Jurkat, Clone E6-1 (cell line): ENCODE results near the gene NRF1. TPM values are rescaled to one million over a fixed set of nuclear protein-coding genes. Genes with fewer than 3 reads are reported as not detected.
"Not testable (repeated sequence)": the region's sequence is repeated elsewhere in the genome, so short reads cannot be mapped to it uniquely, and the experiment has no call there.

Source experiments
- DNase-seq: peaks from one replicate; pipeline ENCODE4 v3.0.0-alpha.2; 2011; ENCODE audit warnings: low read depth, low spot score
- H3K4me3 ChIP-seq: 2 replicates; pipeline ENCODE4 v1.5.1; 2011; ENCODE audit warnings: mild to moderate bottlenecking, low read length, control low read depth, moderate library complexity
- polyA plus RNA-seq: library from polyadenylated mRNA; unstranded; fragments of >200 nt; gene quantifications from one replicate; pipeline ENCODE4 v1.2.1, GENCODE V29; 2012; ENCODE audit warnings: missing spikeins; ENCODE audit not compliant: insufficient read length, insufficient read depth

The NRF1 gene
- polyA plus RNA-seq = 18.4 TPM

DNA sequence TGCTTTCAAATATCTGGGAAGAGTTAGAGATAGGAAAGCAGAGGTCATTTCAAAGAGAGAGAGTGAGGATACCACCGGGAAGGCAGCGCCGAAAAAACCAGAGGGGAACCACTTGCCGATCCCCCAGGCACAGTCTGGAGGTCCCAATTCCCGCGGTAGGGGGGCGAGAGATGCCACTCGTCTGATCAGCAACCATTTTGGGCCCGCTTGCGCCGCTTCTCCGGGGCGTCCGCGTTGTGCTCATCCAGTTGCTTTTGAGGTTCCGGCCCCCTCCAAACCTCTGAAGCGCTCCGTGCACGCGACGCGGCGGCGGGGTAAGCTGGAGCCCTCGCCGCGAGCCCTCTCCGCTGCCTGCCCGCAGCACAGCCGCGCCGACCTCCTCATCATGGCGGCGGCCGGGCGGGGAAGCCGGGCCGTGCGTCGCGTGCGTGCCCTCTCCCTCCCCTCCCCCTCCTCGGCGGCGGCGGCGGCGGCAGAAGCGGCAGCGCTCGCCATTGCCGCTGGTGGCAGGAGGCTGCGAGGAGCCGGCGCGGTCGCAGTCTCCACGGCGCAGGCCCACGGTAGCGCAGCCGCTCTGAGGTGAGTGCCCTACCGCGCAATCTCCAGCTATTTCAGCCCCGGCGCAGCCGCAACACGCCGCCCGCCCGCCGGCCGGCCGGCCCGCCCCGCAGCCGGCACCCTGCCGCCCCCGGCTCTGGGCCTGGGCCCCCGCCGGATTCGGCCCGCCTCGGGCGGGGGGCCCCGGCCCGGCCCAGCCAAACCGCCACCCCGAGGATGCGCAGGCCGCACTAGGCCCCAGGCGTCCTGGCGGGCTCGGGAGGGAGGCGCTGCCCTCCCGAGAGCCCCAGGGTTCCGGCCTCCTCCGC lies at the start of gene NRF1:
NRF1 (plus strand) TSS at position 475 of the 866 bp plus-strand sequence. CDS start 45,632 bp downstream, outside the sequence.
- DNase-seq = peak; percentile 70
- H3K4me3 ChIP-seq = peak within 1 kb of the TSS; percentile 96

DNA sequence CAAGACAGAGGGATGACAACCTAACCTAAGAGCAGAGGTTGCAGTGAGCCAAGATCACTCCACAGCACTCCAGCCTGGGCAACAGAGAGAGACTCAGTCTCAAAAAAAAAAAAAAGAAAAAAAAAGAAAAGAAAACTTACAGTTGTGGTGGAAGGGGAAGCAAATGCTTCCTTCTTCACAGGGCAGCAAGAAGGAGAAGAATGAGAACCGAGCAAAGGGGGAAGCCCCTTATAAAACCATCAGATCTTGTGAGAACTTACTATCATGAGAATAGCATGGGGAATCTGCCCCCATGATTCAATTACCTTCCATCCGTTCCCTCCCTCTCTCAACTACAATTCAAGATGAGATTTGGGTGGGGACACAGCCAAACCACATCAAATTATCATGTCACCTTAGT lies 45.2 kb upstream of the NRF1 start:
- H3K4me3 ChIP-seq, DNase-seq: not testable (repeated sequence)

DNA sequence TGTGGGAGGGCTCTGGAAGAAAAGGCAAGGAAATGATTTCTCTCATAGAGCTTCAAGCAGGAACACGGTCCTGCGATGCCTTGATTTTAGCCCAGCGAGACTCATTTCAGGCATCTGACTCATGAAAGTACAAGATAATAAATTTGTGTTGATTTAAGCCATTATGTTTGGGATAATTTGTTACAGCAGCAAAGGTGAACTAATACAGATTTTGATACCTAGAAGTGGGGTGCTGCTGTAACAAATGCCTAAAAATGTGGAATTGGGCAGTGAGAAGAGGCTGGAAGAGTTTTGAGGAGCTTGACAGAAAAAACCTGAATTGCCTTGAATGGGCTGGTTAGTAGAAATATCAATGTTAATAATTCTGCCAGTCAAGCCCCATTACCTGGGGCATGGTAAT lies 44.1 kb upstream of the NRF1 start:
- H3K4me3 ChIP-seq = no peak overlapping the region
- no peak for DNase-seq

DNA sequence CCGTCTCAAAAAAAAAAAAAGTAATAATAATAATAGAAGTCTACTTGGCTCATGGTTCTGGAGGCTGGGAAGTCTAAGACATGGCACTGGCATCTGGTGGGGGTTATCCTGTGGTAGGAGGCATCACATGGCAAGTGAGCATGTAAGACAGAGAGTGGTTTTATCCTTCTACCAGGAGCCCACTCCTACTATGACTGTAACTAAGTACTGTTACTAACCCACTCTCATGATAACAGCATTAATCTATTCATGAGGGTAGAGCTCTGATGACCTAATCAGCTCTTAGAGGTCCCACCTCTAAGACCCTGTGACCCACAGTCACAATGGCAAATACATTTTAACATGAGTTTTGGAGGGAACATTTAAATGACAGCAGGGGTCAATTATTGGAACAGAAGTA lies 43.3 kb upstream of the NRF1 start:
- no peak overlapping the region for H3K4me3 ChIP-seq
- DNase-seq = no peak

DNA sequence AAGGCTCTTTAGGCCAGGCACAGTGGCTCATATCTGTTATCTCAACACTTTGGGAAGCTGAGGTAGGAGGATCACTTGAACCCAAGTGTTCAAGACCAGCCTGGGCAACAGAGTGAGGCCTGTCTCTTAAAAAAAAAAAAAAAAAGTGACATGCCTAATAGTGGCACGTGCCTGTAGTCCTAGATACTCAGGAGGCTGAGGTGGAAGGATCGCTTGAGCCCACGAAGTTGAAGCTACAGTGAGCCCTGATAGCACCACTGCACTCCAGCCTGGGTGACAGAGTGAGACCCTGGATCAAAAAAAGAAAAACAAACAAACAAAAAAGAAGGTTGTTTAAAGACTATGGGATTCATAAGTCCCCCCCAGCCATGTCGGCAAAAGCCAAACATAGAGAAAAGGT lies 42.2 kb upstream of the NRF1 start:
- H3K4me3 ChIP-seq = no peak overlapping the region
- no peak for DNase-seq

DNA sequence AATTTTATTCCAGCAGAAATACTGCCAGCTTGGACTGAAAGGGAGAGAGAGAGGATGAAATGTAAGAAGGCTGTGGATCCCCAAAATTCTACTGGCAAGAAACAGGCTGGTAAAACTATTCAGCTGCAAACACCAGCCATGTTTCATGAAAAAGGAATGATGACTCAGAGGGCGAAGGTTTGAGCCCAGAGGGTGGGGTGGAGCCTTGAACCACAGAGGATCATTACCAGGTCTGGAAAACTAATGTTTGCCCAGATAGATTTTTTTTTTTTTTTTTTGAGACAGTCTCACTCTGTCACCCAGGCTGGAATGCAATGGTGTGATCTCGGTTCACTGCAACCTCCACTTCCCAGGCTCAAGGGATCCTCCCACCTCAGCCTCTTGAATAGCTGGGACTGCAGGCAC lies 41.7 kb upstream of the NRF1 start:
- DNase-seq = no peak
- no peak overlapping the region for H3K4me3 ChIP-seq

DNA sequence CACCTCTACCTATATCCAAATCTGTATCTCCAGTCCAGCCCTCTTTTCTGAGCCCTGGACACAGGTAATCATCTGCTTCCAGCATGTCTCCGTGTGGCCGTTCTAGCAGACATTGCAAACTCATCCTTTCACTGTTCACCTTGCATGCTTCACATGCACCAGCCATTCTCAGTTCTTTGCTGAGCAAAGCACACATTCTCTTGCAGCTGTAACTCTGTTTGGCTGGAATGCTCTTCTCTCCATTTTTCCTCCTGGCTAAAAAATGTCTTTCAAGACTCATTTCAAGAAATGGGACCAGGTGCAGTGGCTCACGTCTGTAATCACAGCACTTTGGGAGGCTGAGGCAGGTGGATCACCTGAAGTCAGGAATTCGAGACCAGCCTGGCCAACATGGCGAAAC lies 40.3 kb upstream of the NRF1 start:
- no peak overlapping the region for H3K4me3 ChIP-seq

DNA sequence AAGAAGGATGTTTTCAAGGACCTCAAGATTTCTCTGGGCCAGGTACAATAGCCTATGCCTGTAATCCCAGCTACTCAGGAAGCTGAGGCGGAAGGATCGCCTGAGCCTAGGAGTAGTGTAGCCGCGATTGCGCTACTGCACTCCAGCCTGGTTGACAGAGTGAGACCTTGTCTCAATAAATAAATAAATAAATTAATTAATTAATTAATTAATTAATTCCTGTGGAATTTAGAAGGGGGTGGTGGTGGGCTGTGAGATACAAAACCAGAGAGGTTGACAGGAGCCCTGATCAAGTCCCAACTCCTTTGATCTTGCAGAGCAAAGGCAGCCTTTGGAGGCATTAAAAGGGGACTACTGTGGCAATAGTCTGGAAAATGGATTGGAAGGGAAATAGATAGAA lies 39.3 kb upstream of the NRF1 start:
- no peak for DNase-seq
- no peak overlapping the region for H3K4me3 ChIP-seq

More for the DNA sequence above, 40.3 kb upstream of the NRF1 start:
- no peak for DNase-seq

DNA sequence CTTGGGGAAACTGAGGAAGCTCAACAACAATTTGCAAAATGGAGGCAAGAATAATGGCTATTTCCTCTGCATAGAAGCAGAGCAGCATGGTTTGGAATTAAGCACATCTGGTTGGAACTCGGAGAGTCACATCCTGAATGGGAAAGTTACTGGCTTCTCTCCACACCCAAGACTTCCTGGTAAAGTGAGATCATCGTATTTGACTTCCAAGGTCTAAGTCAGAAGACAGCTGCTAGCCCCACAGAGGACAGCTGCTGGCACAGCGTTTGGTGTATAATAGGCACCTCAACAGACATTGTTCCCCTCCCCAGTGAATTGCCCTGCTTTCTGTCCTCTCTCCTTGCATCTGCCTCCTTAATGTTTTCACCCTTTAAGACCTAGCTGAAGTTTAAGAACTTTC lies 37.0 kb upstream of the NRF1 start:
- no peak overlapping the region for H3K4me3 ChIP-seq
- no peak for DNase-seq

DNA sequence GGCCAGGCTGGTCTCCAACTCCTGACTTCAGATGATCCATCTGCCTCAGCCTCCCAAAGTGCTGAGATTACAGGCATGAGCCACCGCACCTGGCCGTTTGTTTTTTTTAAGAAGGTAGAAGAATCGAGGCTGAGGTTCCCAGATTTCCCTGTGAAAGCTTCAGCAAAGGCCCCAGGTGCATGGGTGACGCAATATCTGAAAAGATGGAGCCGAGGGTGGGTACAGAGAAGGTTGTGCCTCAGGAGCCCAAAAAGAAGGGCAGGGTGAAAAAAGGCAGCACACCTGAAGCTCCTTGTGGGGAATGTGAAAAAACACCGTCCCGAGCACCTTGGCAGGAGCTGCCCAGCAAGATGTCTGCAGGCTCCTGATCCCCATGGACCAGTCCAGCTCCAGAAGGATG lies 35.8 kb upstream of the NRF1 start:
- no peak overlapping the region for H3K4me3 ChIP-seq
- no peak for DNase-seq

DNA sequence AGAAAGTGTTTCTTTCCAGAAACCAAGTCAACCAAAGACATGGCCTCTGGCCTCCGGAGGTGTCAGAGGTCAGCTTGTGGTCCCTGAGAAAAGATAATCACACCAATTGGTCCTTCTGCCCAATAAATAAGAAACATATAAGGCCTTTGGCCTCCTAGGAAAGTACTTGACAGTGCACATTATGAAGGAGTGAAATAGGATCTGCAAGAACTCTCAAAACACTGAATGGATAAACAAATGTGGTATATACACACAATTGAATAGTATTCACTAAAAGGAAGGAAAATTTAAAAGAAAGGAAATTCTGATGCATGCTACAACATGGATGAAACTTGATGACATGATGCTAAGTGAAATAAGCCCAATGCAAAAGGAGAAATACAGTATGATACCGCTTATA lies 35.4 kb upstream of the NRF1 start:
- no peak for DNase-seq
- H3K4me3 ChIP-seq = no peak overlapping the region

DNA sequence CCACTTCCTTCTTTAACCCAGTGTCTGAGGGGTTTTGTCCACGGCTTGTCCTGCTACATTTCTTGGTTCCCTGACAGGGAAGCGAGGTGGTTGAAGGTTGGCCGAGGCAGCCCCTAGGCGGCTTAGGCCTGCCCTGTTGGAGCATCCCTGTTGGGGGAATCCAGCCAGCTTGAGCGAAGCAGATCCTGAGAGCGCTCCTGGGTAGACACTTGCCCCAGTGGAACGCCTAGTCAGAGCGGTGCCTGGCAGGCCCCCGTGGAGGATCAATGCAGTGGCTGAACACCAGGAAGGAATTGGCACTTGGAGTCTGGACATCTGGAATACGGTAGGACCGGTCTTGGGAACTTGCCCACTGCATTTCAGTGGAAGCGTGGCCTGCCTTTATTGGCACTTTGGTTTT lies 32.7 kb upstream of the NRF1 start:
- no peak for DNase-seq
- no peak overlapping the region for H3K4me3 ChIP-seq

DNA sequence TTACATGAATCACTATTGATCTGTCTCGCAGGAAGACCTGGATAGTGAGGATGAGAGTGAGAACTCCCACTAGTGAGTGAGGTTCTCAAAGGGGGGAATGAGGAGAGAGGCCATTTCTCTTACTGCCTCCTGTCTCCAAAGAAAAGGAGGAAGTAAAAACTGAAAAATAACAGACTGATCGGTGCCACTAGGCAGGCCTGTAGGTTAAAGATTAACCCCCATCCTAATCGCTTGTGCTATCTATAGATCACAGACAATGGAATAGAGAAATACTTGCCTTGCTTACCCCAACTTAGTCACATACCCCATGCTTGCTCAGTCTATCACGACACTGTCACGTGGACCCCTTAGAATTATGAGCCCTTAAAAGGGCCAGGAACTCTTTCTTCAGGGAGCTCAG lies 25.3 kb upstream of the NRF1 start:
- not testable (repeated sequence) for DNase-seq, H3K4me3 ChIP-seq

DNA sequence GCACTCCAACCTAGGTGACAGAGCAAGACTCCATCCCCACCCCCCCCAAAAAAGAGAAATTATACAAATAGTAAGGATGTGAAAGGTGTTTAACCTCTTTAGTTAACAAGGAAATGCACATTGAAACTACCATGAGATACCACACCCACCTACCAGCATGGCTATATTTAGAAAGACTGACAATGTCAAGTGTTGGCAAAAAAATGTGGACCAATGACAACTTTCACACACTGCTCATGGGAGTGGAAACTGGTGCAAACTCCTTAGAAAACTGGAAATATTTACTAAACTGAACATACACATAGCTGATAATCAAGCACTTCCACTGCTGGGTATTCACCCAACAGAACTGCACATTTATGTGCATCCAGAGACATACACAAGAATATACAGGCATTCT lies 23.3 kb upstream of the NRF1 start:
- no peak for DNase-seq
- H3K4me3 ChIP-seq = no peak overlapping the region

DNA sequence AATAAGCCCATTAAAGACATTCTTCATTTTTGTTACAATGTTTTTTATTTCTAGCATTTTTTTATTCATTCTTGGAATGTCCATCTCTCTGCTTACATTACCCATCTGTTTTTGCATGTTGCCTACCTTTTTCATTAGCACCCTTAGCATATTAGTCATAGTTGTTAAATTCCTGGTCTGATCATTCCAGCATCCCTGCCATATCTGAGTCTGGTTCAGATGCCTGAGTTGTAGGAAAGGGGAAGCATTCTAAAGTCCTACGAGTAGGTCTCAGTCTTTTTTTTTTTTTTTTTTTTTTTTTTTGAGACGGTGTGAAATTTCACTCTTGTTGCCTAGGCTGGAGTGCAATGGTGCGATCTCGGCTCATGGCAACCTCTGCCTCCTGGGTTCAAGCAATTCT lies 19.7 kb upstream of the NRF1 start:
- no peak overlapping the region for H3K4me3 ChIP-seq
- no peak for DNase-seq

DNA sequence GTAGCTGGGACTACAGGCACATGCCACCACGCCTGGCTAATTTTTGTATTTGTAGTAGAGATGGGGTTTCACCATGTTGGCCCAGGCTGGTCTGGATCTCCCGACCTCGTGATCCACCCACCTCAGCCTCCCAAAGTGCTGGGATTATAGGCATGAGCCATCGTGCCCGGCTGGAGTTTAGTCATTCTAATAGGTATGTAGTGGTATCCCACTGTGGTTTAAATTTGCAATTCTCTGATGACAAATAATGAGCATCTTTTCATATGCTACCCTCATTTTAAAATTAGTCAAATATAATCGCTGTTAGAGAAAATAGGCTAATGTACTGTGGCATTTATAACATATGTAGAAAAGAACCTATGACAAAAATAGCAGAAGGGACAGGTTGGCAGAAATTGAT lies 15.1 kb upstream of the NRF1 start:
- H3K4me3 ChIP-seq, DNase-seq: not testable (repeated sequence)

DNA sequence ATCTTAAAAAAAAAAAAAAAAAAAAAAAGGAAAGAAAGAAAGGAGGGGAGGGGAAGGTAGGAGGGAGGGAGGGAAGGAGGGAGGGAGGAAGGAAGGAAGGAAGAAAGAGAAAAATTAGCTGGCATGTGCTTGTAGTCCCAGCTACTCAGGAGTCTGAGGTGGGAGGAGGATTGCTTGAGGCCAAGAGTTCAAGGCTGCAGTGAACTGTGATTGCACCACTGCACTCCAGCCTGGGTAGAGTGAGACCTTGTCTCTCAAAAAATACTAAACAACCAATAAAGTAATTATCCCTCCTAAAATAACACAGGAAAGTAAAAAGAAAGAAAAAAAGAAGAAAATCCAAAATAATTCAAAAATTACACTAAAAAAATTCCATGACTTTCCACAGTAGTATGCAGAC lies 13.8 kb upstream of the NRF1 start:
- DNase-seq = no peak
- H3K4me3 ChIP-seq = no peak overlapping the region

DNA sequence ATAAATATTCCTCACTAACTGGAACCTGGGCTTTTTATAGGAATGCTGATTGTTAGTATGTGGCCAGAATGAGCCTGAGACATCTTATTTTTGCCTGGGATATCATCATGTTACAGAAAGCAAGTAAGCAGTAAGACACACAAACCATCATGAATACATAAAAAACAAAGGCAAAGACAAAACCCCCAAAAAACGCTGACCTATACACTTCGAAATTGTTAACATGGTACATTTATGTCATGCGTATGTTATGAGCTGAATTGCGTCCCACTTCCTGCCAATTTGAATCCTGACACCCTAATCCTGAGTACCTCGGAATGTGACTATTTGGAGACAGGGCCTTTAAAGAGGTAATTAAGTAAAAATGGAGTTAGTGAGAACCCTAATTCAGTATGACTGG lies 12.3 kb upstream of the NRF1 start:
- no peak overlapping the region for H3K4me3 ChIP-seq
- DNase-seq = no peak

DNA sequence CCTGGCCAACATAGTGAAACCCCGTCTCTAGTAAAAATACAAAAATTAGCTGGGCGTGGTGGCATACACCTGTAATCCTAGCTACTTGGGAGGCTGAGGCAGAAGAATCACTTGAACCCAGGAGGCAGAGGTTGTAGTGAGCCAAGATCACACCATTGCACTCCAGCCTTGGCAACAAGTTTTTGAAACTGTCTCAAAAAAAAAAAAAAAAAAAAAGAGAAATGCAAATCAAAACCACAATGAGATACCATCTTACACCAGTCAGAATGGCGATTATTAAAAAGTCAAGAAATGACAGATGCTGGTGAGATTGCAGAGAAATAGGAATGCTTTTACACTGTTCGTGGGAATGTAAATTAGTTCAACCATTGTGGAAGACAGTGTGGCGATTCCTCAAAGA lies 7.9 kb upstream of the NRF1 start:
- H3K4me3 ChIP-seq, DNase-seq: not testable (repeated sequence)

DNA sequence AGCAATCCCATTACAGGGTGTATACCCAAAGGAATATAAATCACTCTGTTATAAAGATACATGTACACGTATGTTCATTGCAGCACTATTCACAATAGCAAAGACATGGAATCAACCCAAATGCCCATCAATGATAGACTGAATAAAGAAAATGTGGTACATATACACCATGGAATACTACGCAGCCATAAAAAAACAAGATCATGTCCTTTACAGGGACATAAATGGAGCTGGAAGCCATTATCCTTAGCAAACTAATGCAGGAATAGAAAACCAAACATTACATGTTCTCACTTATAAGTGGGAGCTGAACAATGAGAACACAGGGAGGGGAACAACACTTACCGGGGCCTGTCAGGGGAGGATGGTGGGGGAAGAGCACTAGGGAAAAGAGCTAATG lies 7.5 kb upstream of the NRF1 start:
- not testable (repeated sequence) for H3K4me3 ChIP-seq, DNase-seq
